ENCODE data around the gene PKP3.
"Not testable (repeated sequence)": the region's sequence is repeated elsewhere in the genome, so short reads cannot be mapped to it uniquely, and the experiment has no call there.

The PKP3 gene

DNA sequence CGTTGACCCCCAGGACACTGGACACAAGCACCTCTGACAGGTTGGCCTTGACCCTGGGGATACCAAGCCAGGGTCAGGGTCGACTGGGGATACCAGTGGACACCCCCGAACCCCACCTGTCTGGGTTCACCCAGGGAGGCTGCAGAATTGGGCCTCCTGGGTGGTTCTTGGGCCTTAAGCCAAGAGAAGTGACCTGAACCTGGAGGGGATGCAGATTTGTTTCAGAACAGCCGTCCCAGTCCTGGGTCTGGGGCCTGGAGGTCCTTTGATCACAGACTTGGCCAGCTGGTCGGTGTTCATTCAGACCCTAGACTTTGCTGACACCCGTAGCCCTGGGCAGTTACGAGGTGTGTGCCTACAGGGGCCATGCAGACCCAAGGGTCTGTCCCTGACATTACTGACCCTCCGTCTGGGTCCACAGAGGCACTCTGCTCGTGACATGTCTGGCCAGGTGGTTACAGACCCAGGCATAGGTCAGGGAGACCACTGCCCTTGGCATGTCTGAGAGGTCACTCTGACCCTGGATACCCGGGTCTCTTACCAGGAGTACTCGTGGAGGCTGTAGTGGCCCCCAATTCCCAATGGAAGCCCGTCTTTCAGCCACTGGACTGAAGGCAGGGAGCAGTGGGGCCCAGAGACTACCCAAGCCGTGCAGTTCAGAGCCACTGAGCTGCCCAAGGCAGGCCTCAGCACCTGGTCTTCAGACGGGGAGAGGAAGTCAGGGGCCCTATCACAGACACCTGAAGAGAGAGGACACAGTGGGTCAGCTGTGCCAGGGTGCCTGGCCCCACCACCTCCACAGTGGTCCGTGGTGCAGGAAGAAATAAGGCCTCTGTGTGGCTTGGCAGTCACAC lies 14.4 kb downstream of the PKP3 start:
- in situ Hi-C loops (cut with MboI; ENCODE audit: low sequenced_read_pairs): no loop called here

DNA sequence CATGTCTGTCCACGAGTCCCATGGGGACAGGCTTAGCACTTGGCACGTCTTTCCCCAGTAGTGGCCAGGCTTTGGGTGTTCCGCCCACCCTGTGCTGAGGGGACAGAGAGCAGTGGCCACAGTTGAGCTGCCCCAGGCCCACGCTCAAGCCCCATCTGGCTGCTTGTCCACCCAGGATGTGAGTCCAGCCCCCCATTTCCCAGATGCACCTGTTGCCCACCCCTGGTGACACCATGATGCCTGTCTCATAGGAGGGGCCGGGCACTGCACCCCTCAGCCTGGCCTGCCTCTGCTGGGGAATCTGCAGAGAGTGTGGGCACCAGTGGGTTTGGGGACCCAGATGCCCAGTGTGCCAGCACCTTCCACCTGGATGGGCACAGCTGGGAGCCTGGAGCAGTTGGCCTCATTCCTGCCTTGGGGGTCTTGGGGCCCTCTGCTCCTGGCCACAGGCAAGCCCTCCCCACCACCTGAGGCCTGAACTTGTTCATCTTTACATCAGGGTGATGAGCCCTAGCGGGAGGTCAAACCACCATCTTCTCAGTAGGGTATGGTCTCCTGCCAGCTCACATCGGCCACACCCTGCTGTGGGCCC lies 15.1 kb downstream of the PKP3 start:
- in situ Hi-C loops (cut with MboI; ENCODE audit: low sequenced_read_pairs): no loop called here

GRCh38 chr11:409600-410483 lies 15.8 kb downstream of the PKP3 start:
- in situ Hi-C loops (cut with MboI; ENCODE audit: low sequenced_read_pairs): no loop called here

DNA sequence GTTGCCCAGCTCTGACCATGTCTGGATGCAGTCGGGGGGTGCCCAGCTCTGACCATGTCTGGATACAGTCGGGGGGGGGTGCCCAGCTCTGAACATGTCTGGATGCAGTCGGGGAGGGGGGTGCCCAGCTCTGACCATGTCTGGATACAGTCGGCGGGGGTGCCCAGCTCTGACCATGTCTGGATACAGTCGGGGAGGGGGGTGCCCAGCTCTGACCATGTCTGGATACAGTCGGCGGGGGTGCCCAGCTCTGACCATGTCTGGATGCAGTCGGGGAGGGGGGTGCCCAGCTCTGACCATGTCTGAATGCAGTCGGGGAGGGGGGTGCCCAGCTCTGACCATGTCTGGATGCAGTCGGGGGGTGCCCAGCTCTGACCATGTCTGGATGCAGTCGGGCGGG lies 16.7 kb downstream of the PKP3 start:
- in situ Hi-C loops (cut with MboI; ENCODE audit: low sequenced_read_pairs): not testable (repeated sequence)

GRCh38 chr11:411520-411919 lies 17.5 kb downstream of the PKP3 start:
- in situ Hi-C loops (cut with MboI; ENCODE audit: low sequenced_read_pairs): not testable (repeated sequence)

DNA sequence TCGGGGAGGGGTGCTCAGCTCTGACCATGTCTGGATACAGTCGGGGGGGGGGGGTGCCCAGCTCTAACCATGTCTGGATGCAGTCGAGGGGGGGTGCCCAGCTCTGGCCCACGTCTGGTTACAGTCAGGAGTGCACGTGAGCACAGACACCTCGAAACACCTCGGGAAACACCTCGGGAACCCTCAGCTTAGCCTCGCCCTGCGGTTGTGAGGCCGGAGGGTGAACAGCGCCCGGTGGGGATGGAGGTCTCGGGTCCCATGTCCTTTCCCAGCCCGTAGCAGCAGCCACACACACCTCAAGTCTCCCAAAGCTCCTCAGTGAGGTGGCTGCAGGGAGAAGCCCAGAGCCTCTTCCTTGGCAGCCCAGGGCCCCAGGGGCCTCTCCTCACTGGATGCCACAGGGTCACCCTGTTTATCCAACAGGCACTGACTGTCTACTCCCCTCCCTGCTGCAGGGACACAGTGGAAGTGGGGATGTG lies 18.7 kb downstream of the PKP3 start:
- in situ Hi-C loops (cut with MboI; ENCODE audit: low sequenced_read_pairs): no loop called here

DNA sequence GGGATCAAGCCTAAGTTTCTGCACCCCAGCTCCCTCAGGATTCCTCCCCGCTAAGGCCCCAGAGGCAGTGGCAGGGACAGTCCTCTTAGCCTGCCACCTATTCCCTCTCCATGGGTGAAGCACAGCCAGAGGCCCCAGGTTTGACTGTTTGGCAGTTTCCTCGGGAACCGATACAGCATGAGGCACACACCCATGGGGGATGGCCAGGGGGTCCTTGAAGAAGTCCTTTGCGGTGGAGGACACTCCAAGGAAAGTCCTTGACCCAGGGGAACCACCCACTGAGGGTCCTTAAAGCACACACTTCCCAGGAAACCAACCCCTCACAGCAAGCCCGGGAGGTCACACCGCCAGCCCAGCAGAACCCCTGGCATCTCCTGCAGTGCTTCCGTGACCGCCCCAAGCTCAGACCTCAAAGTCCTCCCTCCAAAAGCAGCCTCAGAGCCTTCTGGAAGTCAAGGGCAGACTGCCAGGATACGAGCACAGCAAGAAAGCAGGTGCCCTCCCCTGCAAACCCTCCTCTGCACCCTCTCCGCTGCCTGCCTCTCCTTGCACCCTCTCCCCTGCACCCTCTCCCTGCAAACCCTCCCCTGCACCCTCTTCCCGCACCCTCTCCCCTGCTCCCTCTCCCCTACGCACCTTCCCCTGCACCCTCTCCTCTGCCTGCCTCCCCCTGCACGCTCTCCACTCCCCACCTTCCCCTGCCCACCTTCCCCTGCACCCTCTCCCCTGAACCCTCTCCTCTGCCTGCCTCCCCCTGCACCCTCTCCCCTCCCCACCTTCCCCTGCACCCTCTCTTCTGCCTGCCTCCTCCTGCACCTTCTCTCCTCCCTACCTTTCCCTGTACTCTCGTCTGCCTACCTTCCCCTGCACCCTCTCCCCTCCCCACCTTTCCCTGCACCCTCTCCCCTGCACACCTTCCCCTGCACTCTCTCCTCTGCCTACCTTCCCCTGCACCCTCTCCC lies 19.4 kb downstream of the PKP3 start:
- in situ Hi-C loops (cut with MboI; ENCODE audit: low sequenced_read_pairs): no loop called here

GRCh38 chr11:414318-414857 lies 20.4 kb downstream of the PKP3 start:
- in situ Hi-C loops (cut with MboI; ENCODE audit: low sequenced_read_pairs): no loop called here

DNA sequence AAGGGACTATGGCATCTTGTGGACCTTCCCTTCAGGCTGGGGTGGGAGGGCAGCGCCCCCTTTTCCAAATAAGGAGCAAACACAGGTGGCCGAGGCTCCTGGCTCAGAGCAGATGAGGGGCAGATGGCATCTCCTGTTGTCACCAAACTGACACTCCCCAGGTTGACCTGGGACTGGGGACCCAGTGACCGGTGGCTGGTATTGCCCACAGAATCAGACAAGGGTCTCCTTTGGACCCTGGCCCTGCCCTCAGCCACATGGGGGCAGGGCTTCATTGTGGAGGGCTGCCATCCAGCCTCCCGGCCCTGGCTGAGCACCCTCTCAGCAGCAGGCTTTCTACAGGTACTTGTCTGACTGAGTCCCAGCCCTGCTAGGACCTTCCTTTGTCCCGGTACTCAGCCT lies 21.6 kb downstream of the PKP3 start:
- in situ Hi-C loops (cut with MboI; ENCODE audit: low sequenced_read_pairs): no loop called here

DNA sequence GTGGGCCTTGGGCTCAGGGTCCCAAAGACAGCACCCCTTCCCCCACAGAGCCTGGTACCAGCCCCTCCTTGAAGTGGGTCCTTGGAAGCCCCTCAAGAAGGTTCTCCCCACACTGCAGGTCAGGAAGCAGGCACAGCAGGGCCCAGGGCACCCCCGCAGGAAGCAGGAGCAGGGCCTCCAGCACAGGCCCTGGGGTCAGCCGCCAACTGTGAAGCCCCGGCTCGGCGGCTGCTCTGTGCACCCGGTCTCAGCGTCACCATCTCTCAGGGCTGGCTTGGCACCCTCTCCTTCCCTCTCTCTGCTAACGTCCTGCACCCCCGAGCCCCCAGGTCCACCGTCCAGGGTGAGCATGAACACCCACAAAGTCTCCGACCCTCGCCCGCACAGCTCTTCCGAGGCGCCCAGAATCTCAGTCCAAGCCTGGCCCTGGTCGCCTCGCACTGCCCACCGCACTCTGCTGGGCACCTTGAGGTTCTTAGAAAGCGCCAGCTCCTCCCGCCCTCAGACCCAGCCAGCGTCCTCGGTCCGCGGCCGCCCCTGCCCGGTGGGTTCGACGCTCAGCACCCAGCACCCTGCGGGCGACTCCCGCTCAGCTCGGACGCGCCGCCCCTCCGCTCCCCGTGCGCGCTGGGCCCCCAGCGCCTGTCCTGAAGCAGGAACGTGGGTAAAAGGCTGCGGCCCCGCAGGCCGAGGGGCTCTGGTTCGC lies 22.2 kb downstream of the PKP3 start:
- in situ Hi-C loops (cut with MboI; ENCODE audit: low sequenced_read_pairs): no loop called here

DNA sequence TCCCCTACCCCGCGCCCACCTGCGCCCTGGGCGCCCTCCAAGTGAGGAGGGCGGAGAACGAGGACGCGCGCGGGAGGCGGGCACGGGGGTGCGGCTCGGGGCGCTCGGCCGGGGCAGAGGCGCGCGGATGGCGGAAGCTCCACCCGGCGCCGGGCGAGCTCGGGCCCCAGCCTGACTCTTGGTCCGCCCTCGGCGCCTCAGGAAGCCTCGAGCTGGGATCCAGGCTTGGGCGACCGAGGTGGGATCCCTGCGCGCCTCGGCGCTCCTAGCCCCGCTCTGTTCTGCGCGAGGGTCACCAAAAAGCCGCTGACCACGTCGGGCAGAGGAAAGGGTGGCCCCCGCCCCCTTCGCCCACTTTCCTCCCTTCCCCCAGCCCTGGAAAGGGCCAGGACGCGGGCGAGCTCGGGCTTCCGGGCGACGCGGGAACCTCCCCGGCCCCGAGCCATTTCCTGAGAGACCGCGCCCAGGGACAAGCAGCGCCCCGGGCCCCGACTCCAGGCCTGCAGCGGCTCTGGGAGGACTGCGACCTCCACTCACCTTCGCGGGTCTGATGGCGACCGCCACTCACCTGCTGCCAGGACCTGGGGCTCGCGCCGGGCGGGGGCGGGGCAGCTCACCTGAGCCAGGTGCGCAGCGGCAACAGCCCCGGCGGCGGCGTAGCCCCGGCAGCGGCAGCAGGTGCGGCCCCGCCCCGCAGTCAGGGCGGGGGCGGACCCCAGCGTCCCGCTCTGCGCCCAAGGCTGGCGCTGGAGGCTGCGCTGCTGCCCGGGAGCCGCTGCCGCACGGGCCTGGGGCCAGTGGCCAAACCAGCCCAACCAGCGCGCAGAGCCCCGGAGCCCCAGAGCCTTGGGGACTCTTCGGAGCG lies 23.0 kb downstream of the PKP3 start:
- in situ Hi-C loops (cut with MboI; ENCODE audit: low sequenced_read_pairs): no loop called here

DNA sequence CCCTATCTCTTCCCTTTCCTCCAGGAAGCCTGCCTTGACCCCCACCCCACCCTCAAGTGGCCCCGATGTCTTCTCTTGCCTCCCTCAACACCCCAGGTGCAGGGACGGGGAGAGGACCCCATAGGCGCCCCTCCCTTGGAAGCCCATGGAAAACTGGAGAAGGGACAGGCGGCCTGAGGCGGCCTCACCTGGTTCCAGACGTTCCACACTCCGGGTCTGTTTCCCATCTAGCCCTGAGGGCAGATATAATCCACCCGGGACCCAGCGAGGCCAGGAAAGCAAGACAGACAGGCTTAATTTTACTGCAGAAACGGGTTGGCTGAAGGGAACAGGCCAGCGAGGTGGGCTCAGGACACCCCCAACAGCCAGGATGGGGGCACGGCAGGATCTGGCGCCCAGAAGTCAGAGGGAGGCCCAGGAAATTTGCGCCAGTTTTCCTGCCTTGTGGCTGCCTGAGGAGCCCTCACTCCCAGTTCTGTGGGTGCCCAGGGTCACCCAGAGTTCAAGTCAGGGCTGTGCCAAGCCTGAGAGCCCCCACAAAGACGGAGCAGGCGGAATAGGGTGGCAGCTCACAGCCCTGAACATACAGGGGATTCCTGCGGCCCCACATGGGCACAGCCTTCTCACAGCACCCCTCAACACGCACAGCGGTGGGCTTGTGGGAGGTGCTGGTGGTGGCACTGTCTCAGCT lies 23.8 kb downstream of the PKP3 start:
- in situ Hi-C loops (cut with MboI; ENCODE audit: low sequenced_read_pairs): no loop called here

GRCh38 chr11:418343-419247 lies 24.6 kb downstream of the PKP3 start:
- in situ Hi-C loops (cut with MboI; ENCODE audit: low sequenced_read_pairs): no loop called here

DNA sequence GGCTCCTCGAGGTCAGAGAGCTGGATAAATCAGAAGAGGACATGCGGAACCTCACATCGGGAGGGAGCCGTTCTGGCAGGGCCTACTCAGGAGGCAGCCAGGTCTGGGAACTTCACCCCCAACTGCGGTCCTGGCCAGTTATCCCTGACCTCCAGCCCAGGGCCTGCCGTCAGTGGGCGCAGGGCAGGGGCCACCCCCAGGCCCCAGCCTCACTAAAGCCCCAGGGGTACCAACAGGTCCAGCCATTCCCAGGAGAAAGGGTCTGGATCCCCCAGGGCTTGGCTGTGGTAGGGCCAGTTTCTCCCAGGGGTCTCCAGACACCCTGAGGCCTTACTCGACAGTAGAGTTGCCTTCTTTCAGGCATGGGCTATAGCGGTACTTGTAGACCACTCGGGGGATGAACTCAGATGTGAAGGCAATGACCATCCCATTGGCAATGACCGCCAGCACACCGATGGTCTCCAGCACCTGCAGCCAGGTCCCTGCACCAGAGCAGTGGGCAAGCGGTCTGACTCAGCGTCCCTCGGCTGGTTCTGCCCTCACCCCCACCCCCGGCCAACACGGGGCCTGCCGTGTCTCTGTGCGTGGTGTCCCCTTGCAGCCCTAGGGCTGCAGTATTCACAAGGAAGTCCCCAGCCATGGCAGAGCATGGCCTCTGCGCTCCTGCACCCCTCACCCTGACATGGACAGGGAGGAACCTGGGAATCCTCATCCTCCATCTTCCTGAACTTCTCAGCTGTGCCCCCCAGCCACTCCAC lies 25.4 kb downstream of the PKP3 start:
- in situ Hi-C loops (cut with MboI; ENCODE audit: low sequenced_read_pairs): no loop called here

DNA sequence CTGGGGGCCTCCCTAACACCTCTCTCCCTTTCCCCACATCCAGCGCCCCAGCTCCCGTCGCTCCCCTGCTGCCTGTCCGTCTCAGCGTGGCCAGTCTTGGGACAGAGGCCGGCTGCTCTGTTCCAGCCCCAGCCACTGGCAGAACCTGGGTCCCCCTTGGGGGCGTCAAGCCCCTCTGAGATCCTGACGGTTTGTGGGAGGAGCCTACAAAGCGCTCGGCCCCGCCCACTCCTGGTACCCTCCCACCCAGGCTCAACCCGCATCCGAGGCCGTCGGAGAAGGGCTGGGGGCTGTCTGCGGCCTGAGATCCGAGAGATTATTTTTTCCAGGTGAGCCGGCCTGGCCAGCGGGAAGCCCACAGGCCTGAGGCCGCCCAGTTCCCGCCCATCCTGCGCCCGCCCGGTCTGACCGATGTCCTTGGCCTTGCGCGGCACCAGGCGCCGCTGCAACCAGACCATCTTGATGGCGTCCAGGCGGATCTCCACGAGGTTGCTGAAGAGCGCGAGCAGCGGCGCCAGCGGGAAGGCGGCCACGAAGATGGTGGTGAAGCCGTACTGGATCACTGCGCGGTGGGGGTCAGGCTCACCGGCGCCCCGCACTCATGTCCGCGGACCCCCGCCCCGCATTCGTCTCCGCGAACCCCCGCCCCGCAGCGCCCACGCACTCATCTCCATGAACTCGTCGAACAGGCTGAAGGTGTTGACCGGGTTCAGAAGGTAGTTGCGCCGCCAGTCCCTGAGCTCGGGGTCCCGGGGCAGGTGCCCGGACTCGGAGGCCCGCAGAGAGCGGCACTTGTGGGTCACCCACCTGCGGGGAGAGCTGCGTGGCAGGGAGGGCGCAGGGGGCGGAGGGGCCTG lies 26.3 kb downstream of the PKP3 start:
- in situ Hi-C loops (cut with MboI; ENCODE audit: low sequenced_read_pairs): no loop called here
